HUES48 (cell line): Measurements from ENCODE around the gene GRID1.
A peak's percentile ranks its signal among the peaks of the same experiment; 100 is the strongest.

Source experiments
- H3K27ac ChIP-seq: one replicate; pipeline ENCODE4 v1.7.0; 2013; ENCODE audit warnings: low read depth, low read length, inconsistent platforms
- H3K27me3 ChIP-seq: 2 replicates; pipeline ENCODE4 v1.6.1; 2013; ENCODE audit warnings: mild to moderate bottlenecking, low read length; ENCODE audit not compliant: control insufficient read depth, insufficient read depth
- H3K36me3 ChIP-seq: 2 replicates; pipeline ENCODE4 v1.6.1; 2013; ENCODE audit warnings: low read length; ENCODE audit not compliant: control insufficient read depth, insufficient read depth
- H3K4me1 ChIP-seq: 2 replicates; pipeline ENCODE4 v1.6.1; 2013; ENCODE audit warnings: mild to moderate bottlenecking, low read length; ENCODE audit not compliant: control insufficient read depth, insufficient read depth
- H3K4me3 ChIP-seq: 2 replicates; pipeline ENCODE4 v1.5.1; 2013; ENCODE audit warnings: mild to moderate bottlenecking, low read depth, low read length
- H3K9ac ChIP-seq: 2 replicates; pipeline ENCODE4 v1.6.1; 2013; ENCODE audit warnings: mild to moderate bottlenecking, low read depth, low read length, moderate library complexity
- H3K9me3 ChIP-seq: 2 replicates; pipeline ENCODE4 v1.6.1; 2013; ENCODE audit warnings: low read length; ENCODE audit not compliant: control insufficient read depth, insufficient read depth

Gene GRID1

DNA sequence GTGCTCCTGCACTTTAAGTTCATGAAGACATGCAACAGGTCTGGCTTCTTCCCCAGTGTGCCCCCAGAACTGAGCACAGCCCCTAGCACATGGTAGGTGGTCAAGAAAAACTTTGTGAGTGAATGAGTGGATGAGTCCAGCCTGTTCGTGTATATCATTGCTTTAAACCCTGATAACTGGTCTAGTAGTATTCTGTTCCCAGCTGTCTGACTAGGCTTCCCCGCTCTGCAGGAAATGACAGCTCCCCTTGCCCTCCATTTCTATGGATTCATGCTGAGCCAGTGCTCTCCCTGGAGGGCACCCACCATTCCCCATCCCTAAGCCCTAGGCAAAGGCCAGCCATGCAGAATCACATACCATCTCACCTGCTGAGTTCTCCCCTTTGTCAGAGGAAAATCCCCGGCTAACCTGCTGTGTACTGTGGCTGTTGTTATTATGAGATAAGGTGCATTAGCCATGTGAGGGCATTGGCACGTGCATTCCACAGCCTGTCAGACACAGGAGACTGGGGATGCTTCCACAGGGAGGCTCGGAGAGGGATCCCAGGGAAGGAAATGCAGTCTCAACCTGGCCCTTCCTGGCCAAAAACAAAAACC is 698.9 kb downstream of the GRID1 start:
- peaks cover 18% of the 10 kb centered on the region for H3K4me1 ChIP-seq
- H3K27ac ChIP-seq = peak overlapping the region; percentile 62
- no peak overlapping the region for H3K4me3 ChIP-seq

DNA sequence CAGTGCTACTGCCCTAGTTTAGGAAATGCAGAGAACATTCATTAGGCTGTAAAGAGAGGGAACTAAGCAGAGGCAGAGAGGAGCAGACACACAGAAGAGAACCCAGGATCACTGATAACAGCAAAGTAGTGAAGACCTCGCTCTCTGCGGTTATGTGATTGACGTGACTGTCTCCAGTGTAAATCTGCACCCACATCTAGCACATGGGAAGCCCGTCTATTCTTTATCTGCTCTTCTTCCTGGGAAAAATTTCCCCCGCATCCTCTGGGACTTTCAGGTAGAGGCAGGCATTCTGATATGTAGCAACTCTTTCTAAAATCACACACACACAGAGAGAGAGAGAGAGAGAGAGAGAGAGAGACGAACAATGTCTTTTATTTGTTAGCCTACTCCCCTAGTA is 699.6 kb downstream of the GRID1 start:
- Histone ChIP-seq H3K9me3 (no peaks in the 10 kb centered on the region; the same call in 1 of the 2 replicates), H3K36me3 (no peaks in the 10 kb centered on the region), H3K4me1 (peaks cover 18% of the 10 kb centered on the region), H3K27me3 (no peaks in the 10 kb centered on the region), H3K9ac (no peak overlapping the region), H3K27ac (peak overlapping the region; percentile 62), H3K4me3 (no peak overlapping the region)

More for the DNA sequence above, 698.9 kb downstream of the GRID1 start:
- Histone ChIP-seq H3K9ac (no peak overlapping the region), H3K27me3 (no peaks in the 10 kb centered on the region), H3K36me3 (no peaks in the 10 kb centered on the region), H3K9me3 (no peaks in the 10 kb centered on the region; the same call in 1 of the 2 replicates)

DNA sequence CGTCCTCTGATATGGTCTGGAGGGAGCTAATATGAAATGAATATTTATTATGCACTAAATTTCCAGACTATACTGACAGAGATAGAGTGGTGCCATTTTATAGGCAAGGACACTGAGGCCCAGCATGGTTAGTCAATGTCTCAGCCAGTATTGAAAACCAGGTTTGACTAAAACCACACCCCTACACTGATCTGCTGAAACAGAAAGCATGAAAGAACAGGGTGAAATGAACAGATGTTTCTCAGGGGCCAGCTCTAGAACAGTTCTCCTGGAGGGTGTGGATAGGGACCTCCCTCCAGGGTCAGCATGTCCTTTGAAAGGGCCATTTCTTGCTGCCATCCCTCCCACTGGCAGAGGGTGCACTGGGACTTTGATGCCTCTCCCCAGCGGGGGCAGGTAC is 700.5 kb downstream of the GRID1 start:
- H3K4me3 ChIP-seq = no peak overlapping the region
- peaks cover 18% of the 10 kb centered on the region for H3K4me1 ChIP-seq
- no peaks in the 10 kb centered on the region for H3K9me3 ChIP-seq
- no peak overlapping the region for H3K9ac ChIP-seq
- H3K27ac ChIP-seq = no peak overlapping the region
- no peaks in the 10 kb centered on the region for H3K36me3 ChIP-seq
- H3K27me3 ChIP-seq = no peaks in the 10 kb centered on the region

DNA sequence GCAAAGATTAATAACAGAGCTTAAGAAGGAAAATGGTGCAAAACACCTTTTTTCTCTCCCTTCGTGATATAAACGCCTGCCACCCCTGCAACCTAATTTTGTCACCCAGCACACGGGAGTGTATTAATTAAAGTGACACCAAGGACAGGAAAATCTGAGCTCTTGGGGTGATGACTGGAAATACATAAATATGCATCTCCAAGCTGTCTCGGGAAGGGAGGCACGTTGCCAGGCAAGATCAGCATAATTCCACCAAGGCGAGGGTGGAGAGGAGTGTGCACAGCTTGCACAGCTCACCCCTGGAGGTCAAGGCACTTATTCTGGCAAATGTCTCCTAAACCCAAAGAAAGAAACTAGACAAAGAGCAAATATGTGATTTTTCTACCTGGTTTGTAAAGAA is 700.9 kb downstream of the GRID1 start:
- Histone ChIP-seq H3K9me3 (no peaks in the 10 kb centered on the region), H3K27ac (no peak overlapping the region), H3K36me3 (no peaks in the 10 kb centered on the region), H3K27me3 (no peaks in the 10 kb centered on the region), H3K4me3 (no peak overlapping the region), H3K9ac (no peak overlapping the region), H3K4me1 (peaks cover 18% of the 10 kb centered on the region)

DNA sequence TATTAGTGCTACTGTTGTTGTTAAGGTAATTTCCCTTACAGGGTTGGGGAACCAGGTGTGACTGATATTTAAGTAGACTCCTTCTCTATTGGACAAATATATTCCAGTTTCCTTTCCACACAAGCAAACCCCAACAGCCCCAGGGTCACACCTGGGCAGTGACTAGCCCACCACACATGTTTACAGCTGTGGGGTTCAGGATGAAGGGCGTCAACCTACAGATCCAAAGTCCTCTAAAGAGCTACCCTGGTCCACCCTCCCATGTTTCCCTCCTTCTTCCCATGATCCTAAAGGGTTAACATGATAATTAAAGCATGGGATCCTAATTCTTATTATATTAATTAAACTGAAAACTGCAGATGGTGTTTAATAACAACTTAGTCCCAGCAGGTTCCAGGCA is 701.5 kb downstream of the GRID1 start:
- Histone ChIP-seq H3K9me3 (no peaks in the 10 kb centered on the region), H3K27ac (no peak overlapping the region)

DNA sequence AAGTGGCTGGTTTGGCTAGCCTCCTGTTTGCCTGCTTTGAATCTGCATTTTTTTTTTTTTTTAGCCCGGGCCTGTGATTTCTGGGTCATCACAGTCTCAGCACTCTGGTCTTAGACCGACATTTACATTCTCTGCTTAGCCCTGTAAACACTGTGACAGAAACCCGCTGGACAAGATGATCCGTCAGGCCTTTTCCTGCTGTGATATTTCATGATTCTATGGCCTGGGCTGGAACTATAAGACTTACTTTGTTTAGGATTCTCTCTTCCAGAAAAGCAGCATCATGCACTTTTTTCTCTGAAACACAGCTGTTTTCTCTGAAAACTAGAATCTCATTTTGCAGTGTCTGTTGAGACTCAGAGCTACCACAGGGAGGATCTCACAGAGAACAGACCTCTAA is 705.5 kb downstream of the GRID1 start:
- Histone ChIP-seq H3K9me3 (no peaks in the 10 kb centered on the region), H3K4me1 (no peaks in the 10 kb centered on the region), H3K4me3 (no peak overlapping the region), H3K36me3 (no peaks in the 10 kb centered on the region), H3K27ac (no peak overlapping the region), H3K27me3 (no peaks in the 10 kb centered on the region), H3K9ac (no peak overlapping the region)

More for the DNA sequence above, 701.5 kb downstream of the GRID1 start:
- Histone ChIP-seq H3K36me3 (no peaks in the 10 kb centered on the region), H3K4me3 (no peak overlapping the region), H3K27me3 (no peaks in the 10 kb centered on the region), H3K4me1 (peaks cover 18% of the 10 kb centered on the region), H3K9ac (no peak overlapping the region)

DNA sequence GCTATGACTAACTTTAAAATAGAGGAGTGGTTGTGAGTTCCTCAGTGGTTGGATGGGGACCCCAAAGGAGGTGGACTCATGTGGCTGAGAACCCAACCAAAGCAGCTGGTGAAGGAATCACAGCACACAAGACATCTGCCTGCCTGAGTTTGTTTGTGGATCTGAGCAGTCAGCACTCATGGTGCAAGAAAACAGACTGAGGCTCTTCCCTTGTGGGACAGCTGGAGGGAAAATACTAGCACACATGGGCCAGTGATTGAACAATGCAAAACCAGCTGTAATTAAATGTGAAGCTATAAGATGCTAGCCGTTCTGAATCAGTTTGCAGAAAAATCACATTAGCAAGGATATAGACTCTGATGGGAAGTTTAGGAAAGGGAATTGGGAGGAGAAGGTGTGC is 707.3 kb downstream of the GRID1 start:
- Histone ChIP-seq H3K36me3 (no peaks in the 10 kb centered on the region), H3K27ac (no peak overlapping the region), H3K4me1 (no peaks in the 10 kb centered on the region), H3K9ac (no peak overlapping the region), H3K9me3 (no peaks in the 10 kb centered on the region), H3K27me3 (no peaks in the 10 kb centered on the region), H3K4me3 (no peak overlapping the region)

DNA sequence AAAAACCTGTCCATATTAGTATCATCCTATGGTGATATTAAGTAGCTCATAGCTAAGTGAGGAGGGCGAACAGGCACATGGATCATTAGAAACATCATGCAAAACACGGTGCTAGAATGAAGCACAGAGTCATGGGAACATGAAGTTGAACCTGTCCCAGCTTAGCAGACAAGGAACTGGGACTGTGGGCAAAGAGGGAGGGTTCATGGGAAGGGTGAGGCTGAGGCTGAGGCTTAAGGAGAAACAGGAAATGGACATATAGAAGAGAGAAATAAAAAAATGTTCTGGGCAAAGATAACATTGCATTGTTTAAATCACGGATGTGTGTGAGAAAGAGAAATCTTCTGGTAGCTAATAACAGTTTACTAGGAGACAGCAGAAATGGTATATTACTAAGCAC is 708.1 kb downstream of the GRID1 start:
- Histone ChIP-seq H3K27ac (no peak overlapping the region), H3K9me3 (no peaks in the 10 kb centered on the region), H3K4me3 (no peak overlapping the region), H3K9ac (no peak overlapping the region), H3K4me1 (no peaks in the 10 kb centered on the region), H3K27me3 (no peaks in the 10 kb centered on the region), H3K36me3 (no peaks in the 10 kb centered on the region)

DNA sequence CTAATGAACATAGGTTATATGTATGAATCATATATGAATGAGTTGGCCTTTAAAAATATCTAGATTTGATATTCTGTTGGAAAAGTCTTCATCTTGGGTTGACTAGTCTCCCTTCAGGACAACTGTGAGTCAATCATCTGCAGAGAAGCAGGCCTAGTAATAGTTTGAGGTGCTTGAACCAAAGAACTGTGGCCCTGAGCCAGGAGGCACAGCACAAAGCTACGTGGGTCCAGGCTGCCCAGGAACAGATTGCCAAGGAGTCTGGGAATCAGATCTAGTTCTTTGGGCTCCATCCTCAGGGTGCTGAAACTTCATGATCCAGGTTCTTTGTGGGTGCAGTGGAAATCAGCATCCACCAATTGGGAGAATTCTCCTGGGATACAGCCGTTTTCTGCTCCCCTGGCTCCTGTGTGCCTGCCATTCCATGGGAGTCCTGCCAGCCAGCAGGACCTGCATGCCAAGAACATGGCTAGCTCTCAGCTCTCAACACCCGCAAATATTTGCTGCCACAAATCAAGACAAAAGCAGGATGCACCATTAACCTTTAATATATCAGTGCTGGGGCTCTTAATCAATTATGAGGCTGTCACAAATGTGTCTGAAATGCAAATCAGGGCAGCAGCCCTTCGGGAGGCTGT is 709.0 kb downstream of the GRID1 start:
- Histone ChIP-seq H3K36me3 (no peaks in the 10 kb centered on the region), H3K4me1 (no peaks in the 10 kb centered on the region), H3K4me3 (no peak overlapping the region), H3K9ac (no peak overlapping the region), H3K27ac (no peak overlapping the region), H3K27me3 (no peaks in the 10 kb centered on the region), H3K9me3 (no peaks in the 10 kb centered on the region)

DNA sequence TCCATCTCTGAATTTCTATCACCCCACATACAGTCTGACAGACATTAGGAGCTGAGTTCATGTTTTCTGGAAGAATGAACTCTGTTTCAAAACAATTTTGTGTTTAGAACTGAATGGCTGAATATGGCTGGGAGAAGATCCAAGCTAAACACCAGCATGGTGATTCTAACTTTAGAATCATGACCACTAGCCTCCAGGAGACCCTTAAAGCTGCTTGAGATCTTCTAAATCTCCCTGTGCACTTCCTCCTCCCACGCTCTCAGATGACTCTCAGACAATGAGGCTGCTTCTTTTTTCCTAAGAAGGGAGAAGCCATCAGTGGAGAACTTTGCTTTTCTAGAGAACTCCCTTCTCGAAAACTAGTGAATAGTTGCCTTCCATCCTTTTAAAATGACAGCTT is 711.2 kb downstream of the GRID1 start:
- no peaks in the 10 kb centered on the region for H3K36me3 ChIP-seq
- no peaks in the 10 kb centered on the region for H3K9me3 ChIP-seq
- H3K4me1 ChIP-seq = no peaks in the 10 kb centered on the region
- H3K9ac ChIP-seq = no peak overlapping the region
- H3K27ac ChIP-seq = no peak overlapping the region
- H3K27me3 ChIP-seq = no peaks in the 10 kb centered on the region
- H3K4me3 ChIP-seq = no peak overlapping the region

DNA sequence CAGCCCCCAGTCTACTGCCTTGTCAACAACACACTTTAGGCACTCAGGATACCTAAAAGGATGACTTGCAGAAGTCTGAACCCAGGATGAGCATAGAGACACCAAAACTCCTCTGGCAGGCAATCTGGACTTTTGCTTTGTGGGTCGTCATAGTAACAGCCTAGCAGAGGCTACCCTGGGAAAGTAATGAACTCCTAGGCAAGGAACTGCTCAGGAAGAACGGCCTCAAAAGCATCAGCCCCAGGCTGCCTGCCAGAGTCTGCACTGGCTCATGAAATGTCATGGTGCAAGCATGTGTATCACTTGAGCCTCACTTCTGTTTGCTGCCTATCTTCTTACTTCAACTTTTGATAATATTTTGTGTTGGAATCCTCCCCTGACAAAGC is 715.1 kb downstream of the GRID1 start:
- Histone ChIP-seq H3K27ac (no peak overlapping the region), H3K36me3 (no peaks in the 10 kb centered on the region), H3K9me3 (no peaks in the 10 kb centered on the region), H3K4me3 (no peak overlapping the region), H3K27me3 (no peaks in the 10 kb centered on the region), H3K9ac (no peak overlapping the region), H3K4me1 (peaks cover 3% of the 10 kb centered on the region; the same call in 1 of the 2 replicates)
